ENCODE results near the gene ARHGAP24.
"Not testable (repeated sequence)": the region's sequence is repeated elsewhere in the genome, so short reads cannot be mapped to it uniquely, and the experiment has no call there.

The ARHGAP24 gene

DNA sequence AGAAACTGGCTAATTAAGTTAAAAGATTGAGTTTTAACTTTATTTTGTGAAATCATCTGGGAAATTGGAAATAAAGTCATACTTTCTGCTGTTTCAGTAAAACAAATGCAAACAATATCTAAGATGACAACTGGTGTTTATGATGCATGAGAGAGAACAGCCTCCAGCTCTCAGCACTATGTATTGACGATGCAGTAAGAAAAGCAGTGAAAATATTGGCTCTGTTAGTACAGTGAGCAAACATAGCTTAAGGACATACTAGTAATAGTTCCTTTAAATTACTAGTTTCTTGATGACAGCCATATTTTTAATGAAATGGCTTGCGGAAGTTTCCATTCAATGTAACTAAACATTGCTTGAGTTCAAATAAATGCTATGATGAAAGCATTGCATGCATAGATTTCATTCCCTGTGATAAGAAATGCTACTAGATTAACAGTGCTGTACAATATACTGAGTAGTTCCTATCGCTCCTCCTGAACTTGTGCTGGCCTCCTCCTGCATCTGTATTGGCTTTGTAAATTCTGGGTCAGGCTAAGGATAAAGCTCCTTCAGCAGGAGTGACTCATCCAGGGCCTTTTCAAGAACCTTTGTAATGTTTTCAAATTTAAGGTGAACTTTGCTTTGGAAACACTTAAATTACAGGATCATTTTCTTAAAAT is 11.6 kb downstream of the ARHGAP24 start:
- DNase-seq: no peak

DNA sequence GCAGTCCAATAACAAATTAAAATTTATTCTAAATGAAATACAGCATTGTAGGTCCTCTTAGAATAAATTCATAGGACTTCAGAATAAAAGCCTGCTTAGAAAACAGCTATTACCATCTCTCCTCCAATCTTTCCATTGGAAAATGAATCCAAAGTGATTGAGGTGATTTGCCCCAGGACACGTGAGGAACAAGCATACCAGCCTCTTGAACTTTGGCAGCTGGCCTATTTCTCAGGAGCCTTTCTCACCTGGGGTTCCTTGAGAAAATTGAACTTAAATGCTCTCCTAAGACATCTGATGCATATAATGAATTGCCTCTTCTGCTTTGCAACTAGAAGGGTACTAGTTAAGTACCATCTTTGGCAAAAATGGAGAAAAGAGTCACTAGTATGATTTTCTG is 13.5 kb downstream of the ARHGAP24 start:
- DNase-seq: no peak

DNA sequence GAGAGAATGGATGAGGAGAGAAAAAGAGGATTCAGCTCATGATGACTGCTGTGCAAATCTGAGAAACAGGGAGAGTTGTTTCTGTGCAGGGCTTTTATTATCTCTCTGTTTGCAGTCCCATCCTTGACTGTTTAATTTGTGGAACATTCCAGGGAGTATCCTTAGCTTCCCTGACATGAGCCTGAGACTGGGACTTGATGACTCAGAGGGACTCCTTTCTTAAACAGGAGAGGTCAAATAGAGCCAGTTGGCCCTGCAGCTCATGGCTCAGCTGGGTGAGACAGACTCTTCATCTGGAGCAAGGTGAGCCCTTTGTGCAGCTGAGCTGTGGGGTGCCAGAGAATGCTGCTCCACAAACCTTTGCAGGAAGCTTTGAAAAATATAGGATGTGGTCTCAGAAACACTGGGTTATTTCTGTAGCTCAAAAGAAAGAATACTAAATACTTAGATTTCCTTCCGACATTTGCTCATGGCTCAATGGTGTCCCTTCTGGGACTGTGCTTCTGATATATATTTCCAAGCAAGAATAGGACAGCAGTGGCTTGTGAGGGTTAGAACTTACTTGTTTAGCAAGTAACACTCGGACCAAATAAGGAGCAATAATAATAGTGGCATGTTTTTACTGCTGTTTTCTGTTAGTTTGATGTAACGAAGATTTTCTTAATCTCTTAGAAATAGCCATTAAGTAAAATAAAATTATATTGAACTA is 14.5 kb downstream of the ARHGAP24 start:
- DNase-seq: no peak

DNA sequence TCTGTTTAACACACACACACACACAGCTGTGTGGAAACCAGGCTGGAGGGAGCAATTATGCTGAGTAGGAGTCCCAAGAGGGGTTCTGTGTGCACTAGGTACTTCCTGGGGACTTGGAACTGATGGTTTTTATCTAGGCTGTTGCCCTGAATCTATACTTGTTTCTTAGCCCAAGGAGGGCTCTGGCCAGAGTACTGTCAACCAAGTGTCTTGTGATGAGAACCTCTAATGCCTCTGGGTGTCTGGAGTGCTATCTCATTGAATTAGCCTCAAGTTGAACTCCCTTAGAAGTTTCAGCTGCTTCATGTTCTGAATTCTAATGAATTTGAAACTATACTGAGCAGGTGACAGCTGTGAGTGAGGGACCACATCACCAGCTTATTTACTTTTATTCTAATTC is 16.6 kb downstream of the ARHGAP24 start:
- DNase-seq: no peak

DNA sequence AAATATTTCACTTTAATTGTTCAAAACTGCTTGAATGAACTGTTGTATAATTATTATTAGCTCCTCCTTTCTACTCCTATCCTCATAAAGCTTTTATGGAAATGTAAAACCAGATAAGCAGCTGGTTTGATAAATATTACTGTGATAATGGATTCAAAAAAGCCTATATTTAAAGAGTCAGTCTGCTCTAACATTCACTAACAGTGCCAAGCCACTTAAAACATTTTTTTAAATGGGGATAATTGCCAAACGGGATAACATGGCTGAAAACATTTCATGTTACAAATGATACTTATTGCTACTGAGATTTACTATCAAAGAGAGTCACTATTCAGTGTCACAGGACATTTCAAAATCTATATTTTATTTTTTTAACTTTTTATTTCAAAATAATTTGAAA is 17.4 kb downstream of the ARHGAP24 start:
- no peak for DNase-seq

DNA sequence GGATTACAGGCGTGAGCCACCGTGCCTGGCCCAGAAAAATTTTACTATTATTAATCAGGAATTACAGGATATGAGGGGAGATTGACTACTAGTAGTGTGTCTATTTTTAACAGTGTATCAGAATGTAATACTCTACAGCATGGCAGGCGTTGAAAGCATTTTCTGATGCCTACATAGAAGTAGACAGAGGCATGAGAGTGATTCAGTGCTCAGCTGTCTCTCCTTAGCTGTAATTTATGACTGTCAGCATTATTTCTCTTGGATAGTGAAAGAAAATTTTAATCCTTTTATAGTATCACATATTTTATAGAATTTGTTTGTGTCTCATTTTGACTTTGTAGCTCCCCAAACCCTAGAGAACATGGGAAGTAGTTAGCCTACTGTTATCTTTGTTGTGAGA is 20.7 kb downstream of the ARHGAP24 start:
- DNase-seq: no peak

DNA sequence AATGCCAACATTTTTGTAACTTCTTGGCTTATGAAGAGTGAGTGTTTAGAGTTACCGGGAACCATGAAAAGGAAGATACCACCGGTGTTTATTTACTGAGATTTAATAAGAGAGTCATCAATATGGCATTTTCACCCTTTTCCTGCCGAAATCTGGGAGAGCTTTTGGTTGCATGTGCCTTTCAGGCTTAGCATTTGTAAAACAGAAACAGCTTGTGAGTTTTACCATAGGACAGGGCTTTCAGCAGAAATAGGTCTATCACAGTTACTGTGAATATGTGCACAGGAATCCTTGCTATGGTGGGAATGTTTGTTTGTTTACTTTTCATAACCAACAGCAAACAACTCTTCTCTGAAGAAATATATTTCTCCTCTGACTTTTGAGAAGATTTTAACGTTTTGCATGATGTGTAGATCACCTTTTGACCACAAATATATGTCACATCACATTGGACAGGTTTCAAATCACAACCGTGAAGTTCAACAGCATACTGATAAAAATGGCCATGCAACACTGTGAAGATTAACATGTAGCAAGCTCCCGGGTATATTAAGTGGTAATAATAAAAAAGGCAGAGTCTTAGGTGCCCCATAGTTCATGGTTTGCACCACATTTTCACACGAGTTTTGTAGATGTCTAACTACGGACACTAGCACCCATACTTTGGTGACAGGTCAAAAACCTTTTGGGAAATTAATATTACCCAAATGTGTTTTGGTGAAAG is 21.3 kb downstream of the ARHGAP24 start:
- DNase-seq: no peak

DNA sequence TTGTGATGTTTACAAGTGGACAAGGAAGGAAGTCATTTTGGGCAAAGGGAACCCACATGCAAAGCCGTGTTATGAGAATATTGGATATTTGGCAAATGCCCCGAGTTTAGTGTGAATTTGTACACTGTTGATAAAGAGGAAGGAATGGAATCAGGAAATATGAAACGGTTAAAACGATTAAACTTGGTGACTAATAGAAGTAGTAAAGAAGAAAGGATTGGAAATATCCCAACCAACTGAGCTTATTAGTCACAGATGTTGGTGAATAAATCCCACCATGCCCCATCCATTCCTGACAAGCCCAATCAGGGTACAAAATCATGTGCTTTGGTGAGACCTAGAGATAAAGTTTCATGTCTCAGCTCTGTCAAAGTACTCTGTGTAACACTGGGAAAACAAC is 22.0 kb downstream of the ARHGAP24 start:
- DNase-seq: no peak

DNA sequence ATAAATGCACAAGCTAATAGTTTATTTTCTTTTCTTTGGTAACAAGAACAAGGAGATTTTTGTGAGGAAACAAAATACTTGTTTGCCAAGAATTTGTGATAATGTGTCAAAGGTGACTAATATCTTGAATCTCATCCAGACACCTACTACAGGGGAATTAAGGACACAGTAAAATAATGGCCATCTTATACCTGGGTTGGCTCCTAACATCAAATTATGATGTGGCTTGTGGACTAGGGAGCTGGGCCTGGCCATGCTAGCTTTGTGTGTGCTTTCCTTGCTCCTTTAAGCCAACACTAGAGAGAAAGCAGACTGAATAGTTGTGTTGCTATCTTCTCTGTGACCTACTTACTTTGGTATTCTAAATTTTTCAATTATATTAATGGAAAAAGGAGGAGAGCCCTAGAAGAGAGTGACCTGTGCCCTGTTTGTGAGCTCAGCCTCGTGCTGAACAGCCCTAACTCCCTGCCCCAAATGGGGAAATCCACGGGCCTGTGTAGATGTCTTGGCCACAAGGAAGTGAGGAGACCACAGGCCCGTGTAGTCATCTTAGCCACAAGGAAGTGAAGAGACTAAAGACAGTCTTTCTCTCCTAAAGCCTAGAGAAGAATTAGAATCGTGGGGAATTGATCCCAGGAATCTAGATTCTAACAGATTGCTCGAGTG is 23.3 kb downstream of the ARHGAP24 start:
- no peak for DNase-seq

DNA sequence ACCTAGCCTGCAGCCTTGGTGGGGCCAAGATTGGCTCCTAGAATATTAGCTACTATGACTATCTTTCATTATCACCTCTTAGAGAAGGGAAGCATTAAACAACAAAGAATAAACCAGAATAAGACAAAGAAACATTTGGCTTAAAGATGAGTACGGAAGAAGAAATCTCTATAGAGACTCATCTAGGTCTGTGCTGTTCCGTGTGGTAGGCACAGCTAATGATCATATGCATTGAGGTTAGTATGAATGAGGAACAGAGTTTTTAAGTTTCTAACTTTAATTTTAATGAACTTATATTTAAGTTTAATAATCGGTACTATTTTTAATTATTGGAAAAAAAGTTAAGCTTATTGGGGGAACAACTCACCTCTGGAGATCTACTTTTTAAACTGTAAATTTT is 24.6 kb downstream of the ARHGAP24 start:
- DNase-seq: no peak

DNA sequence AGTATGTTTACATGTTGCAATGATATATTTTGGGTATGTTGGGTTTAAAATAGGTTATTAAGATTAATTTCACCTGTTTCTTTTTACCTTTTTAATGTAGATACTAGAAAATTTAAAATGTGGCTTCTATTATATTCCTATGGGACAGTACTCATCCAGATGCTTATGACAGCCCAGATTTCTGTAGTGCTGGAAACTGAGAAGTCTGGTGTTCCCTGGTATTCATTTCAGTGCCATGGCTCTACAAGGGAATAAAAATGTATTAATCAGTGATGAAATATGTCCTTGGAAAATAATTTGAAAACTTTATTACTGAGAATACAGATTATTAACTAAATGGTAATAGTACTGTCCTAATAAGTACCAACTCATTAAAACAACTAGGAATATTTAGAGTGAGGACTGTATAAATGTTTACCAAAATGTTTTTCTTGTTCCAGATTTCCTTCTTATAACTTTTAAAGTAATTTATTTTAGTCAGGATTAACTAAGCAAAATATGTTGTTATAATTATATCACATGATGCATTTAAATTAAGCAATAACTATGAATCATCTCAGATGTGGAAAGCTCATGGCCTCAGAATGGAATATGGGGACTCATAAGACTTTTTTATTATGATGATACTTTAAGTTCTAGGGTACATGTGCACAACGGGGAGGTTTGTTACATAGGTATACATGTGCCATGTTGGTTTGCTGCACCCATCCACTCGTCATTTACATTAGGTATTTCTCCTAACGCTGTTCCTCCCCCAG is 25.3 kb downstream of the ARHGAP24 start:
- no peak for DNase-seq

DNA sequence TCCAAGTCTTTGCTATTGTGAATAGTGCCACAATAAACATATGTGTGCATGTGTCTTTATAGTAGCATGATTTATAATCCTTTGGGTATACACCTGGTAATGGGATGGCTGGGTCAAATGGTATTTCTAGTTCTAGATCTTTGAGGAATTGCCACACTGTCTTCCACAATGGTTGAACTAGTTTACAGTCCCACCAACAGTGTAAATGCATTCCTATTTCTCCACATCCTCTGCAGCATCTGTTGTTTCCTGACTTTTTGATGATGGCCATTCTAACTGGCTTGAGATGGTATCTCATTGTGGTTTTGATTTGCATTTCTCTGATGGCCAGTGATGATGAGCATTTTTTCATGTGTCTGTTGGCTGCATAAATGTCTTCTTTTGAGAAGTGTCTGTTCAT is 26.2 kb downstream of the ARHGAP24 start:
- not testable (repeated sequence) for DNase-seq

DNA sequence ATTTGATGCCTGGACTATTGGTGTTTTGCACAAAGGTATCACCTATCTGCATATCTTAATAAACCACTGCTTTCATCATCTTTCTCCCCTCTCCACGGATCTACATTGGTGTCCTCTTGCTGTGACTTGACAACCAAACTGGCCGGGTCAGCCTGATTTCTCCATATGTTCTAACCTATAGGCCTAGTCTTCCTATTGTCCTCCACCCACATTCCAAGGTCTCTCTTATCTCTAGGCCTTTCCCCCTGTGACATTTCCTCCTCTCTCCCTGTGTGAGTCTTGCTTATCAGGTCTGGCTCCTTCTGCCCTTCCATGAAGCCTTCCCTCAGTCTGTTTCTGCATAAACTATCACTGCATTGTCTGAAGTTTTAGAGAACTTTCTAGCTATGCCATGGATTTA is 33.7 kb downstream of the ARHGAP24 start:
- DNase-seq: no peak

DNA sequence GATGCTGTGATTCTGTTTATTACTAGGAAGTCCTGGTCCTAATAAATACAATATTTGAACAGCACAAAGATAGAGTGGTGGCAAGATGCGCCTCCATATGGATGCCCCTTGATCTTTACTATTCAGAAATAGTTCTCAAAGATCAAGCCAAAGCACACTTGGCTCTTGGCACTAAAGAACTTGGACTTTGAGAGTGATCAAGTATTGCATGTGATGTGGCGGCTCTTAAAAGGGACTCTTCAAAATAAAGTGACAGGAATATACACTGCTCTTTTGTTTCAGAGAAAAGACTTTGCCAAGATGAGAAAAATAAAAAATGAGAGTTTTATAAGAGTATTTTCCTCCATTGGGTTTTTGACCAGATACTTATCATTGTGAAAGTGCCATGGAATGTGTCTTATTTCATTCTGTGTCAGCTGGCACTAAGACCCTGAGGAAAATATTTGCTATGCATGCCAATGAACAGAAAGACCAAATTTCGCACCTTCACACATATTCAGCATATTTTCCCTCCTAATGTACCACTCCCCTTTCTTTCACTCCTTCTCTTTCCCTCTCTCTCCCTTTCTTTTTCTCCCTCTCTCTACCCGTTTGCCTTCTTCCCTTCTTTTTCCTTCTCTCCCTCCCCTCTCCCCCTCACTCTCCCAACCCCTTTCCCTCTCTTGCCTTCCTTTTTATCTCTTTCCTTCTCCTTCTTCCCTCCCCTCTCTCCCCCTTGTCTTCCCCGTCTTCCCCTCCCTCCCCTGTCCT is 35.1 kb downstream of the ARHGAP24 start:
- no peak for DNase-seq

DNA sequence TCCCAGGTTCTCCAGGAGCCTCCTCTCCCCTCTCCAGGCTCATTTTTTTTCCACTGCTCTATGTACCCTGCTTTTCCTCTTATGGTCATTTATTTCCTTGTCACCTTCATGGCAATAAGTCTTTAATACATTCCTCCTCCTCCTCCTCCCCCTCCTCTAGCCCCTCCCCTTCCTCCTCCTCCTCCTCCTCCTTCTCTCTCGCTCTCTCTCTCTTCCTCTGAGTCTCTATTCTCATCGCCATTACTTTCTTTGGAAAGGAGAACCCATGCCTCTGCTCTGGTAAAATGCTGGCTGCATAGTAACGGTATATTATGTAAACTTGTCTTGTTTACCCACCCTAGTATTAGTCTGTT is 35.7 kb downstream of the ARHGAP24 start:
- DNase-seq: no peak

DNA sequence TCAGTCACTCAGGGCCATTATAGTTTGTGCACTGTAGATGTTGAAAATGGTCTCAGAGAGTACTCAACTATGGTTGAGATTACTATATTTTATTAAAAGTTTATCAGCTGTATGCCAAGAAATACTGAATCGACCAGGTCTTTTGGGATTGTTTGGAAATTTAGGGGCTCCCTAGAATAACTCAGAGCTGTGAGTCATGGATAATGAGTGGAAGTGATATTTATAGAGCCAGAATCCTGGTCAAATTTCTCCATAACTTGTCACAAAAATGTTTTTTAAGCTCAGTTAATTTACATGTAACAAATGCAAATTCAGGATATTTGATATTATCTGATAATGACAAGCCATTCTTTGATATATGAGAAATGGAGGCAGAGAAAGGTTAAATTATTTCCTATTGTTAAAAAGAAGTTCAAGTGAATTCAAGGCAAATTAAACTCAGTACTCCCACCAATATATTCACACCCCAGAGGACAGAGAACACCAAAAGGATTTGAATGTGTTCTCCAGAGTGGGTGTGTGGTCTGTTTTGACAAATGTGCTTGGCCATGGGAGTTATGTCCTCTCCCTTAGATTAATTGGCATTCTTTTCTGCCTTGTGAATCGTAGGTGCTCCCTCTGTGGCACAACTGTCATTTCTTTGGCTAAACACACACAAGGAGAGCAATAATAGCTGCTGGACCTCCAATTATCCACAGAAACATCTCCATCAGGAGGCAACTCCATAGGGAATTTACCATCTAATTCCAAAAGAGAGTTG is 37.7 kb downstream of the ARHGAP24 start:
- no peak for DNase-seq

DNA sequence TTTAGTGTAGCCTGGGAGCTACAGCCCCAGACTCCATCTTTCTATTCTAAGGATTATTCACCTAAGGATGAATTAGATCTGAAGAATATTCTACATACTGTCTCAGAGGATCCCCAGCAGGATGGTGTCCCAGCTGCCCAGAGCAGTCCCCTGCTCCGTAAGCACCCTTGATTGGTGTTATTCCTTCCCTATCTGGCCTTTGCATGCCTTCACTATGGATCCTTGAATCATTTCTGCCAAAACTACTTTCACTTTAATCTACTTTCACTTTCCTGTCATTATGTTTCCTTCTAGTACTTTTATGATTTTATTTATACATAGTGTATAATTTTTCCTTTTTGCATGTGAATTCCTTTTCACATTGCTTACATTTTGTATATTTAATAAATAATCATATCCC is 39.2 kb downstream of the ARHGAP24 start:
- no peak for DNase-seq

DNA sequence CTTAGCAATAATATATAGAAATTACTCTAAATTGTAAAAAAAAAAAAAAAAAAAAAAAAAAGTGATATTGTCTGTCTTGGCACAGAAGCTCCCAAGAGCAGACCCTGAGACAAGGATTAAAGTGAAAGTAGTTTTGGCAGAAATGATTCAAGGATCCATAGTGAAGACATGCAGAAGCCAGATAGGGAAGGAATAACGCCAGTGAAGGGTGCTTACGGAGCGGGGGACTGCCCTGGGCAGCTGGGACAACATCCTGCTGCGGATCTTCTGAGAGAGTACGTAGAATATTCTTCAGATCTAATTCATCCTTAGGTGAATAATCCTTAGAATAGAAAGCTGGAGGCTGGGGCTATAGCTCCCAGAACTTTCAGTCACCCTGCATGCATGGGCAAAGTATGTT is 39.8 kb downstream of the ARHGAP24 start:
- DNase-seq: no peak

DNA sequence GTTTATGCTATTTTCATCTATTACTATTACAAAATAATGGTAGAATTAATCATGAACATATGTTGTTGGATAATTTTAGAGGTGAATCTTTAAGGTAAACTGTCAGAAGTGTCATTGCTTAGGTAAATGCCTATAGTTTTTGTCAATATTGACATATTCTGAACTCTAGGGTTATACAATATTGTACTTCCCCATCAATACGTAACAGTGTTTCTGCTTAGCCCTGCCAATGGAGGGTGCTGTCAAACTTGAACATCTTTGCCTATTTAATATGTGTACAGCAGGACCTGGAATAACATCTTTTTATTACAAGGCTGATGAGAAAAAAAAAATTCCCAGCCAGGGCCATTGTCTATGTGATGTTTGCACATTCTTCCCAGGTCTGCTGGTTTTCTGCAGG is 40.8 kb downstream of the ARHGAP24 start:
- DNase-seq: no peak

DNA sequence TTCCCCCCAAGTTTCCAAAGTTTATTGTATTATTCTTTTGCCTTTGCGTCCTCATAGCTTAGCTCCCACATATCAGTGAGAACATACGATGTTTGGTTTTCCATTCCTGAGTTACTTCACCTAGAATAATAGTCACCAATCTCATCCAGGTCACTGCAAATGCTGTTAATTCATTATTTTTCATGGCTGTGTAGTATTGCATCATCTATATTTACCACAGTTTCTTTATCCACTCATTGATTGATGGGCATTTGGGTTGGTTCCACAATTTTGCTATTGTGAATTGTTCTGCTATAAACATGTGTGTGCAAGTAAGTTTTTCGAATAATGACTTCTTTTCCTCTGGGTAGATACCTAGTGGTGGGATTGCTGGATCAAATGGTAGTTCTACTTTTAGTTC is 43.6 kb downstream of the ARHGAP24 start:
- DNase-seq: not testable (repeated sequence)

Data from effector CD8-positive, alpha-beta T cell (primary cell).